Measurements from ENCODE around the gene DAPK1.

The DAPK1 gene

DNA sequence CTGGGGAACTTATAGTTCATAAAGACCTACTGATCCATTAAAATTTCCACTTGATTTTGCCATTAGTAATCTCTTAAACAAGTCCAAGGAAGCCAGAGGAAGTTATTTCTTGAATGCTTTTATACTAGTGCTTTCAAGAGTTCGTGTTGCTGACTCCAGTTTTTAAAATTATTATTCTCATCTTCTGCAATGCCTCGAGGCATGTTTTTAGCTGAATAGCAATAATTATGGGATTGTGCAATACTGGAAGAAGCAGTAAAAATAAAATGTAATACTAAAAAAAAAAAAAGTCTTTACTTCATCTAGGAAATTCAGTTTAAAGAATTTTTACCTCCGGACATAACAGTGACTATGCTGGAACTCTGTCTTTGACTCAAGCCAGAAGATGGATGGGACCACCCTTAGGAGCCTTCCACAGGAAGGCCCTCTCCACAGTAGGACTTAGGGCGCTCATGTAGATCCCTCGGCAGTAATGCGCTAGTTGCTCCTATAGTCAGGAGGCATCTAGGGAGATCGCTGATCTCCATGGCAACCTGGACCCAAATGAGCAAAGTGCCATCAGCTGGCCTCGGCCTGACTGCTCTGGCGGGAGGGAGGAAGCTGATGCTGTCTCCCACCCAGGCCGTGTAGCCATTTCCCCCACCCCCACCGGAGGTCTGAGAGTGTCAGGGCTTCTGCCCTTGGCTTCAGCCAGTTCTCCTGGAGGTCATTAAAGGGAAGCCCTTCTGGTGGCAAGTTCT is 56.7 kb downstream of the DAPK1 start:
- H3K27ac Mint-ChIP-seq = no peak overlapping the region
- no peaks in the 10 kb centered on the region for H3K9me3 Mint-ChIP-seq
- no peak overlapping the region for H3K4me3 Mint-ChIP-seq
- H3K36me3 Mint-ChIP-seq (ENCODE audit: low read depth) = no peaks in the 10 kb centered on the region
- no peaks in the 10 kb centered on the region for H3K4me1 Mint-ChIP-seq (ENCODE audit: low read depth)
- H3K27me3 Mint-ChIP-seq (ENCODE audit: low read depth) = peaks cover 4% of the 10 kb centered on the region

DNA sequence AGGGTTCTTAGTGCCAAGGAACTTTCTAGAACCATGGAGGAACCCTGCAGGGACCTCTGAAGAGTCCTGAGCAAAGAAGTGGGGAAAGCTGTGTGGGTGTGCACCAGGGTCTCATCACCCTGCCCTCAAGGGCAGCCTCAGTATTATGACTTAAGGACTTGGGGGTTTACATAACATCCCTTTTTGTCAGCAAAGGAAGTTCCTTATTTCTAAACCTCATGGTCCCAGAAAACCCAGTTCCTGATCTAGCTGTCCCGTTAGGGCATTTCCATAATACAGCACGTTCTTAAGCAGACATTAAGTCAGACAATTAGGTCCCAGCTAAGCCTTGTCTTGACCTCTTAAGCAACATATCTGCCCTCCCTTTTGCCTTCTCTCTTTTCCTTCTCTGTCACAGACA is 57.3 kb downstream of the DAPK1 start:
- H3K4me1 Mint-ChIP-seq (ENCODE audit: low read depth) = no peaks in the 10 kb centered on the region
- H3K9me3 Mint-ChIP-seq = no peaks in the 10 kb centered on the region
- H3K4me3 Mint-ChIP-seq = no peak overlapping the region
- no peak overlapping the region for H3K27ac Mint-ChIP-seq
- peaks cover 2% of the 10 kb centered on the region for H3K27me3 Mint-ChIP-seq (ENCODE audit: low read depth)
- H3K36me3 Mint-ChIP-seq (ENCODE audit: low read depth) = no peaks in the 10 kb centered on the region

DNA sequence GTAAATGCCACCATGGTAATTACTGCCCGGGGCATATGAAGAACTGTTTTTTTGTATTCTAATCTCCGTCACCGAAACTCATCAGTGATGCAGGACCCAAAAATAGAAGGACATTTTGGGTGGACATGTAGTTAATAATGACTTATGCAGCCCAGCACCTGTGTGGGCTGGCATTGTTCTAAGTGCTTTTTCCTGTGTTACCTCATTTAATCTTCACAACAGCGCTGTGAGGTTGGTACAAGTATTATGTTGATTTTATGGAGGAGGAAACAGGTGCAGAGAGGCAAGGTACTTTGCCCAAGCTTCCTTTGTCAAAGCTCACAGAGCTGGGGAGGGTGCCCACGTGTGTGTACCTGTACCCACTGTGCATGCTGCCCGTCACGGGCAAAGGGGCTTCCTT is 58.4 kb downstream of the DAPK1 start:
- Mint-ChIP-seq H3K36me3 (ENCODE audit: low read depth) (no peaks in the 10 kb centered on the region), H3K9me3 (no peaks in the 10 kb centered on the region)

DNA sequence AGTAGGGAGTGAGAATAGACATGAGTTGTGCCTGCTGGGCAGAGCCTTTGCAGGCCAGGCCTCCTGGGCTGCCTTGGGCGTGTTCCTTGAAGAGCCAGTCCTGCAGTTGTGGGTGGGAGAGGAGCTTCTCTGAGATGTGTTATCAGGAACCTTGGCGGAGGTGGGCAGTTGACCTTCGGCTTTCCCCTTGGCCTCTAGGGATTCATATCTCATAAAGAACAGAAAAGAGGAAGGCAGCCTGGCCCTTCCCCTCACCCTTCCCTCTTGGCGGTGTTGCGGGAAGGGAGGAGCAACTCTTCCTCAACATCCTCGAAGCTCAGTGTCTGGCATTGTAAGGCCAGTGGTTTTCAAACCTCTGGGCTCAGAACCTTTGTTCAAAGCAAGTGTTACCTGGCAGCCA is 59.2 kb downstream of the DAPK1 start:
- Mint-ChIP-seq H3K4me1 (ENCODE audit: low read depth) (no peaks in the 10 kb centered on the region), H3K27me3 (ENCODE audit: low read depth) (no peaks in the 10 kb centered on the region), H3K36me3 (ENCODE audit: low read depth) (no peaks in the 10 kb centered on the region), H3K27ac (no peak overlapping the region), H3K4me3 (no peak overlapping the region), H3K9me3 (no peaks in the 10 kb centered on the region)

More for the DNA sequence above, 58.4 kb downstream of the DAPK1 start:
- Mint-ChIP-seq H3K27ac (no peak overlapping the region), H3K27me3 (ENCODE audit: low read depth) (no peaks in the 10 kb centered on the region), H3K4me1 (ENCODE audit: low read depth) (no peaks in the 10 kb centered on the region), H3K4me3 (no peak overlapping the region)

DNA sequence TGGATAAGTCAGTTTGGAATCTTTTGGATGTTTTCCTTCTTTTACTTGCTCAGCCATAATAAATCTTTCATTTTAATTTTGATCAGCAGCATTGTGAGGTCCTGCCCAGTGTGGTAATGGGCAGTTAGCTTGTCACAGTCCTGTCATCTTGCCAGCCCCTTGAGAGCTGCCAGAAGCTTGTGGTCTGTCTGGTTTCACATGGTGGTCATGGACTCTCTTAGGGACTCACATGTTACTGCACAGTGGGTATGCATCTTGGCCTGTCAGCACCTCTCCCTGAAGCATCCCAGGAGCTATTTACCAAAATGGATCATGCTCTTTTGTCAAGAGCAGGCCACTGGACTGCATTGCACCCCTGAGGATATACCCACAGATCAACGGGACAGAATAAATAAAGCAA is 60.3 kb downstream of the DAPK1 start:
- Mint-ChIP-seq H3K27ac (no peak overlapping the region), H3K4me1 (ENCODE audit: low read depth) (no peaks in the 10 kb centered on the region)

DNA sequence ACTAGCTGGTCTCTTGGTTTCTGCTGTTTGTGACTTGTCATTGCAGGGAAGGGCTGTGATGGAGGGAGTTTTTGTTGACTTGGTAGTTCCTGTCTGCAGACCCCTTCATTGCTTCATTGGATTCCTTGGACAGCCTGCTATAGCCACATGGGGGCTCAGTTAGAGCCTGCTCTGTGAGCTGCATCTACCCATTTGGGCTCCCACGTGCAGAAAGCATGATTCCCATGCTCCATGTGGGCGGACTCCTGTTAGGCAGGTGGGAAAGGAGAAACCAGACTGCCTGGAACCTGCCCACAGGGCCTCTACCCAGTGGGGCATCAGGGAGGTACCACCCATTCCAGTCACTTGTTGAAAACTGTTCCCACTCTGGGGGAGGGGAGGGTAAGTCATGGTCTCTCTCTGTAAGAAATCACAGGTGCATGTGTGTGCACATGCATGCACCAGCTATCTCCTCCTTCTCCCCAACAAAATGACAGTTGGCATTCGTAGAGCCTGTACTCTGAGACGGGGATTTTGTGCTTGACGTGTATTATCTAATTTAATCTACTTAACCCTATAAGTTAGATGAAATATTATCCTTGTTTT is 61.0 kb downstream of the DAPK1 start:
- no peak overlapping the region for H3K4me3 Mint-ChIP-seq
- no peaks in the 10 kb centered on the region for H3K27me3 Mint-ChIP-seq (ENCODE audit: low read depth)
- H3K4me1 Mint-ChIP-seq (ENCODE audit: low read depth) = no peaks in the 10 kb centered on the region
- no peaks in the 10 kb centered on the region for H3K36me3 Mint-ChIP-seq (ENCODE audit: low read depth)
- no peak overlapping the region for H3K27ac Mint-ChIP-seq
- no peaks in the 10 kb centered on the region for H3K9me3 Mint-ChIP-seq

More for the DNA sequence above, 60.3 kb downstream of the DAPK1 start:
- Mint-ChIP-seq H3K4me3 (no peak overlapping the region), H3K27me3 (ENCODE audit: low read depth) (no peaks in the 10 kb centered on the region), H3K9me3 (no peaks in the 10 kb centered on the region), H3K36me3 (ENCODE audit: low read depth) (no peaks in the 10 kb centered on the region)

DNA sequence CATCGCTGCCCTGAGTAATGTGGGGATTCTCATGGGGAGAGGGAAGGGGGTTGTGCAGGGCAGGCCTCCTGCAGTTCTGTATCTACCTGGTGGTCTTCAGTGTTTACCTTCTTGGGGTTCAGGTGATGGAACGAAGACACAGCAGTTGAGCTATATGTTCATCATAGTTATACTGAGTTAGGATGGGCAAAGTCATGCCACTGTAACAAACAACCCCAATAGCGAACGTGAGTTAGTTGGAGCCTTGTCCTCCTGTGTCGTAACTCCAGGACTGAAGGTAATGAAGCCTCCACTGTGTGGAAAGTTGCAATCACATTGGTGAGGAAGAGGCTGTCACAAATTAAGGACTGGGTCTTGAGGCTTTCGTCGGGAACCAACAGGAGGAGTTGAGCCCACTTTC is 64.4 kb downstream of the DAPK1 start:
- H3K27me3 Mint-ChIP-seq (ENCODE audit: low read depth) = no peaks in the 10 kb centered on the region
- H3K27ac Mint-ChIP-seq = no peak overlapping the region
- no peaks in the 10 kb centered on the region for H3K9me3 Mint-ChIP-seq
- H3K36me3 Mint-ChIP-seq (ENCODE audit: low read depth) = no peaks in the 10 kb centered on the region
- no peaks in the 10 kb centered on the region for H3K4me1 Mint-ChIP-seq (ENCODE audit: low read depth)
- H3K4me3 Mint-ChIP-seq = no peak overlapping the region

DNA sequence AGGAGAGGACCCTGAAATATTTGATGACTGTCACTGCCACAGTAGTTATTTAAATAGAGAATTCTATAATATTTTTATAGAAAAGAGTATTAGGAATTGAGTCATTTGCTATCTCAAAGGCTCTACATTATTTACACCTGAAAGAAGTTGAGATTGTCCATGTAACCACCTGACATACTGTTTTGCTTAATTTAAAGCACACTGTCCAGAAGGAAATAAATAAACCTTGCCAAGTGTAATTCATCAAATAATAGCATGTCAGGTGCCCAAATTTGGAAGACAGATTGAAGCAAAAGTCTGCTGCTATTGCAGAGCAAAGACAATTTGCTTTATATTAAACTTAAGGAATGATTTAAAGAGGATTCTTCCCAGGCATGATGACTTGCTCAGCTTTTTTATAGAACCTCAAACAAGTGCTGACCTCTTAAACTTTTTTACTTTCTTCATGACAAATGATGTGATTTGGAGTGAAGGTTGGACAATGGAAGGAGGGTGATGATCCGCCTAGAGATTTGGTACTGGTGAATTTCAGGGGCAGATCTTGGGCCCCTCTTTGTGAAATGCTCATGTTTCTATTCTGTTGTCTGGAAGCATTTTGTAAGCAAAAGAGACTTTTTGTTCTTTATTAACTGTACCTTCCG is 65.0 kb downstream of the DAPK1 start:
- Mint-ChIP-seq H3K36me3 (ENCODE audit: low read depth) (no peaks in the 10 kb centered on the region), H3K4me1 (ENCODE audit: low read depth) (no peaks in the 10 kb centered on the region), H3K27ac (no peak overlapping the region), H3K9me3 (no peaks in the 10 kb centered on the region), H3K27me3 (ENCODE audit: low read depth) (no peaks in the 10 kb centered on the region), H3K4me3 (no peak overlapping the region)

DNA sequence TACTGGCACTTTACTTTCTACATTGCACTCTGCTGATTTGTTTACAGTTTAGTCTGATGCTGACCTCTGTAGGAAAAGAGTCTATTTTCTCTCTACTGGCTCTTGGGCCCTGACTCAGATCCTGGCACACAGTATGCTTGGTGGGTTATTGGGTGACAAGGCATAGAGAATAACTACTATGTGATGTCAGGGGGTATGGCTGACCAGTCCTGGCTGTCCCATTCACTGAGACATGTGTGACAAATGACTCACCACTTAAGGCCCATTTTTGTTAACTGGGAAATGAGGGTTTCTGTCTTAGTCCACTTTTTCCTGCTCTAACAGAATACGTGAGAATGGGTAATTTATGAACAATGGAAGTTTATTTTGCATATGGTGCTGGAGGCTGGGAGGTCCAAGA is 66.4 kb downstream of the DAPK1 start:
- Mint-ChIP-seq H3K4me1 (ENCODE audit: low read depth) (no peaks in the 10 kb centered on the region), H3K4me3 (no peak overlapping the region), H3K36me3 (ENCODE audit: low read depth) (no peaks in the 10 kb centered on the region), H3K9me3 (no peaks in the 10 kb centered on the region), H3K27me3 (ENCODE audit: low read depth) (no peaks in the 10 kb centered on the region), H3K27ac (no peak overlapping the region)

DNA sequence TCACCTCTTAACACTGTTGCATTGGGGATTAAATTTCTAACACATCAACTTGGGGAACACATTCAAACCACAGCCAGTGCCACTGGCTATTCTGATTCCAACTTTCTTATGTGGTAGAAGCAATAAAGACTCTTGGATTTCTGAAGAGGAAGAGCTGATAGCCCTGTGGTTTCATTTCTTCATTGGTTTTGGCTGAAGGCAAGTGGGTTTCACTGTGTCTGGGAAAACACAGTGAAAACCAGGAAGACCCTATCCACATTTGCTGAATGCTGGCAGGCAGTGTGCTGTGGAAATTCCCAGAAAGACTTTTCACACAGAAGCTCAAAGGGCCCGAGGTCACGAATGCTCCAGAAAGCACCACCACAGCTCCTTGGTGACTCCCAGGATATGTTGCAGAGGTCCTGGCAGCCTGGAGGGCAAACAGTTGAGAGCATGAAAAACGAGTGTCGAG is 67.1 kb downstream of the DAPK1 start:
- H3K4me3 Mint-ChIP-seq = no peak overlapping the region
- H3K9me3 Mint-ChIP-seq = no peaks in the 10 kb centered on the region
- H3K36me3 Mint-ChIP-seq (ENCODE audit: low read depth) = no peaks in the 10 kb centered on the region
- no peaks in the 10 kb centered on the region for H3K4me1 Mint-ChIP-seq (ENCODE audit: low read depth)
- no peaks in the 10 kb centered on the region for H3K27me3 Mint-ChIP-seq (ENCODE audit: low read depth)
- H3K27ac Mint-ChIP-seq = no peak overlapping the region

DNA sequence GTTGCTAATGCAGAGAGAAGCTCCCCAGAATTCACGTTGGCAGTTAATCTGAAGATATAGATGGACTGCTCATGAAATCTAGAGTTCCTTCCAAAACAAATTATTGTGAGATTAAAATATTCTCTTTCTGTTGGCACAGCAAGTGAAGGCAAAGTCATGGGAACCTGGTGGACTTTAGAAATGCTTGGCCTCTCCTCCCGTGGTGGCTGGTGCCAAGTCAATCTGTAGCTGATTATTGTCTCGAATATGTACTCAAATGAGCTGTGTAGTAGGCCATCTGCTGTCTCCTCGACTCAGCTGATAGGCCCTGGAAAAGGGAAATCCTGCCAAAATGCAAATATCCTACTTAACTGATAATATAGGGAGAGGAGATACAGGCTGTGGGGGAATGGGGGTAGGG is 69.3 kb downstream of the DAPK1 start:
- H3K27me3 Mint-ChIP-seq (ENCODE audit: low read depth) = no peaks in the 10 kb centered on the region

DNA sequence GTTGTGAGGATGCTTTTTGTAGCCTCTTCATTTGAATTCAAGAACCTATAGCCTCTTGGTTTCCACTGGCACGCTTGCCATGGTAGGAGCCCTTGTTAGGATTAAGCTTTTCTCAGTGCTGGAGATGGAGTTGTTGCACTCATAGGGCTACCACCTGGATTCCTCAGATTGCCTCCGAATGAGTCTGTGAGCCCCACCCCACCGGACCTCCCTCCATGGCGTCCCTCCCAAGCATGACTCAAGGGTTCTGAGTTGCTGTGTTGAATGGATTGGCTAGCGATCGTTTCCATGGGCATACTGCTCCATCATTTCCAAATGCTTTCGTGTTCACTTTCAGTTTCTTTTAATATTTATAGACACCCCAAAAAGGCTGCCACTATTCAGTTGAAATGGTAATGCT is 69.9 kb downstream of the DAPK1 start:
- H3K36me3 Mint-ChIP-seq (ENCODE audit: low read depth) = no peaks in the 10 kb centered on the region
- no peak overlapping the region for H3K4me3 Mint-ChIP-seq
- no peaks in the 10 kb centered on the region for H3K4me1 Mint-ChIP-seq (ENCODE audit: low read depth)
- no peaks in the 10 kb centered on the region for H3K27me3 Mint-ChIP-seq (ENCODE audit: low read depth)
- H3K27ac Mint-ChIP-seq = no peak overlapping the region
- H3K9me3 Mint-ChIP-seq = no peaks in the 10 kb centered on the region

More for the DNA sequence above, 69.3 kb downstream of the DAPK1 start:
- H3K4me3 Mint-ChIP-seq = no peak overlapping the region
- no peak overlapping the region for H3K27ac Mint-ChIP-seq
- H3K9me3 Mint-ChIP-seq = no peaks in the 10 kb centered on the region
- H3K4me1 Mint-ChIP-seq (ENCODE audit: low read depth) = no peaks in the 10 kb centered on the region
- no peaks in the 10 kb centered on the region for H3K36me3 Mint-ChIP-seq (ENCODE audit: low read depth)

DNA sequence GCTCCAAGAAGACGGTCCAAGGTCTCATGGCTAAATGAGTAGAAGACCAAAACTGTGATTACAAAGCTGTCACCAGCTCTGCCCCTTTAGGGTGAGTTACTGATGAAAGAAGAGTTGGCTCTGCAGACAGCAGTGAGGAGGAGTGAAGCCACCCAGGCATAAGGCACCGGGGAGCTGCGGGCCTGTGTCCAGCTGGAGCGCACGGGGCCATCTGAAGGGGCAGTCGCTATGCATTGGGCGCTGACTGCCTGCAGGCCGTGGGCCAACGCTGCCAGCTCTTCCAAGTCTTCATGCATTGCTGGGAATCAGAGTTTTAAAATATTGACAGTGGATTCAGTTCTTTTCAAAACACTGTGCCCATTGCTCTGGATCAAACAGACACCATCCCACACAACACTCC is 70.3 kb downstream of the DAPK1 start:
- no peak overlapping the region for H3K27ac Mint-ChIP-seq

DNA sequence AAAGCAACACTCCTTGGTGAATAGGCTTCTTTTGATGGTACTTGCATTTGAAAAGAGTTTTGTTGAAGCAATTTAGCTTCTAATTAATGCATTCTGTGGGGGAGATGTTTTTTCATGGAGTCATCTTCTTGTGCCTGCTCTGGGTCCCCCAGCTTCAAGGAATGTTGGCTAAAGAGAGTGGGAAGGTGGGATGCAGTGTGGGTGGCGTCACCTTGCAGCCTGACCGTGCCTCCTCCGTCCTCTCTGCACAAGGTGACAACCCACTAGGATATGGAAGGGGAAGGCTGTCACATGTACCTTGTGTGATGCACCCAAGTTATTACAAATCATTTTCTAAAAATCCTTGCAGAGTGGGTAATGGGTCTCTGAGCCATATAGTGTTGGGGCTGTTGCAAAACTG is 70.7 kb downstream of the DAPK1 start:
- H3K27ac Mint-ChIP-seq = no peak overlapping the region

More for the DNA sequence above, 70.3 kb downstream of the DAPK1 start:
- no peaks in the 10 kb centered on the region for H3K36me3 Mint-ChIP-seq (ENCODE audit: low read depth)
- H3K27me3 Mint-ChIP-seq (ENCODE audit: low read depth) = no peaks in the 10 kb centered on the region
- no peaks in the 10 kb centered on the region for H3K9me3 Mint-ChIP-seq
- no peaks in the 10 kb centered on the region for H3K4me1 Mint-ChIP-seq (ENCODE audit: low read depth)
- H3K4me3 Mint-ChIP-seq = no peak overlapping the region

DNA sequence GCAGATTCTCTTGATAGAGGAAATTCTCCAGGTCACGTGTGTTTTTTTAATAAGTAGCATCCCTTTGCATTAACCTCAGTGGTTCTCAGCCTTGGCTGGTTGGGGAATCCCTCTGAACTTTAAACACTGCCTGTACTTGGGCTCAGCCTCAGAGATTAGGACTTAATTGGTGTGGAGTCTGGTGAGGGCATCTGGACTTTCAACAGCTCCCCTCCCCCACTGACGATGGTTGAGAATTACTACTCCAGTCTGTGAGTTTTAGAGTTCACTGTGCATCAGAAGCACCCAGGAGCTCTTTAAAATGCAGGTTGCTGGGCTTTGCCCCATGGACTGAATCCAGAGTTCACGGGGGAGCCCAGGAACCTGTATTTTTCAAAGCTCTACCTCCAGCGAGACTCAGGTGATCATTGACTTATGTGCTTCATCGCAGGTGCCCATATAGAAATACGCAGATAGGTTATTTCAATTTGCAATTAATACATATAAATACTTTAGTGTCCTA is 71.4 kb downstream of the DAPK1 start:
- H3K4me1 Mint-ChIP-seq (ENCODE audit: low read depth) = no peaks in the 10 kb centered on the region
- no peaks in the 10 kb centered on the region for H3K9me3 Mint-ChIP-seq
- H3K27me3 Mint-ChIP-seq (ENCODE audit: low read depth) = no peaks in the 10 kb centered on the region
- H3K36me3 Mint-ChIP-seq (ENCODE audit: low read depth) = no peaks in the 10 kb centered on the region
- no peak overlapping the region for H3K4me3 Mint-ChIP-seq
- no peak overlapping the region for H3K27ac Mint-ChIP-seq

More for the DNA sequence above, 70.7 kb downstream of the DAPK1 start:
- Mint-ChIP-seq H3K36me3 (ENCODE audit: low read depth) (no peaks in the 10 kb centered on the region), H3K9me3 (no peaks in the 10 kb centered on the region), H3K27me3 (ENCODE audit: low read depth) (no peaks in the 10 kb centered on the region), H3K4me1 (ENCODE audit: low read depth) (no peaks in the 10 kb centered on the region), H3K4me3 (no peak overlapping the region)
